GM23338 (cell line): ENCODE results near the gene UNC5C. TPM values are rescaled to one million over a fixed set of nuclear protein-coding genes. Genes with fewer than 3 reads are reported as not detected.

Source experiments
- ATAC-seq: fragments of 200-7000 bp; cut with Tn5 transposase; 3 replicates; pipeline ENCODE4 v1.9.1; 2020
- DNase-seq: peaks from one replicate; pipeline ENCODE4 v3.0.0-alpha.2; 2015; ENCODE audit warnings: low spot score
- H2AFZ ChIP-seq: fragments of 200-600 bp; sonication (generic); 2 replicates; pipeline ENCODE4 v1.8.0; 2016; ENCODE audit warnings: antibody characterized with exemption, mild to moderate bottlenecking, moderate library complexity
- H3F3A ChIP-seq: fragments of 200-600 bp; sonication (generic); replicated peaks from 2 replicates; pipeline ENCODE4 v1.8.0; 2017; ENCODE audit warnings: antibody characterized with exemption, mixed run types, low read depth
- H3K27ac ChIP-seq: fragments of 200-600 bp; sonication (generic); 2 replicates; pipeline ENCODE4 v1.6.1; 2016; ENCODE audit warnings: low read depth
- H3K27me3 ChIP-seq: fragments of 200-600 bp; sonication (generic); 2 replicates; pipeline ENCODE4 v1.8.0; 2016; ENCODE audit warnings: mild to moderate bottlenecking, mixed run types, moderate library complexity; ENCODE audit not compliant: insufficient read depth
- H3K36me3 ChIP-seq: fragments of 200-600 bp; sonication (generic); 2 replicates; pipeline ENCODE4 v1.8.0; 2016; ENCODE audit warnings: mild to moderate bottlenecking; ENCODE audit not compliant: insufficient read depth
- H3K4me1 ChIP-seq: fragments of 200-600 bp; sonication (generic); 2 replicates; pipeline ENCODE4 v1.8.0; 2016; ENCODE audit warnings: mild to moderate bottlenecking, moderate library complexity; ENCODE audit not compliant: insufficient read depth
- H3K4me2 ChIP-seq: fragments of 200-600 bp; sonication (generic); 2 replicates; pipeline ENCODE4 v1.7.1; 2017; ENCODE audit warnings: mixed run types
- H3K4me3 ChIP-seq: fragments of 200-600 bp; sonication (generic); 2 replicates; pipeline ENCODE4 v1.6.1; 2016; ENCODE audit warnings: mixed run types
- H3K79me2 ChIP-seq: fragments of 200-600 bp; sonication (generic); replicated peaks from 2 replicates; pipeline ENCODE4 v1.8.0; 2017; ENCODE audit warnings: mild to moderate bottlenecking; ENCODE audit not compliant: insufficient read depth
- H3K9me2 ChIP-seq: fragments of 200-600 bp; sonication (generic); 2 replicates; pipeline ENCODE4 v1.8.0; 2017; ENCODE audit not compliant: insufficient read depth
- H4K20me1 ChIP-seq: fragments of 200-600 bp; sonication (generic); replicated peaks from 2 replicates; pipeline ENCODE4 v1.8.0; 2017; ENCODE audit warnings: mild to moderate bottlenecking; ENCODE audit not compliant: insufficient read depth
- H3K27ac Mint-ChIP-seq: 2 replicates; pipeline ENCODE4 v1.8.0; 2020; ENCODE audit warnings: inconsistent platforms, mild to moderate bottlenecking, moderate library complexity, mixed read lengths
- H3K27me3 Mint-ChIP-seq: 3 replicates; pipeline ENCODE4 v1.8.0; 2022; ENCODE audit warnings: low read depth, mild to moderate bottlenecking, moderate library complexity, mixed read lengths, inconsistent platforms; ENCODE audit not compliant: insufficient read depth, poor library complexity
- H3K36me3 Mint-ChIP-seq: 3 replicates; pipeline ENCODE4 v1.8.0; 2021; ENCODE audit warnings: low read depth, mild to moderate bottlenecking, inconsistent platforms, moderate library complexity, mixed read lengths
- H3K4me1 Mint-ChIP-seq: 3 replicates; pipeline ENCODE4 v1.8.0; 2020; ENCODE audit warnings: mild to moderate bottlenecking, inconsistent platforms, mixed read lengths
- H3K4me3 Mint-ChIP-seq: 3 replicates; pipeline ENCODE4 v1.8.0; 2021; ENCODE audit warnings: moderate library complexity, mild to moderate bottlenecking, inconsistent platforms, mixed read lengths
- H3K9me3 Mint-ChIP-seq: 3 replicates; pipeline ENCODE4 v1.8.0; 2020; ENCODE audit warnings: moderate library complexity, mild to moderate bottlenecking, inconsistent platforms, mixed read lengths
- EZH2 ChIP-seq: fragments of 200-600 bp; sonication (generic); IDR thresholded peaks from one replicate; pipeline ENCODE4 v1.8.0; 2017; ENCODE audit warnings: antibody characterized with exemption, mild to moderate bottlenecking, low read depth; ENCODE audit not compliant: unreplicated experiment
- NANOG ChIP-seq: IDR thresholded peaks from 2 replicates; pipeline ENCODE4 v1.6.1; 2016; ENCODE audit warnings: antibody characterized with exemption, borderline replicate concordance
- REST ChIP-seq: IDR thresholded peaks from one replicate; pipeline ENCODE4 v1.6.1; 2018; ENCODE audit warnings: antibody characterized with exemption; ENCODE audit not compliant: unreplicated experiment
- ZNF114 ChIP-seq: fragments of 250-450 bp; sonication (Bioruptor Pico); IDR thresholded peaks from 2 replicates; pipeline ENCODE4 v1.5.0; 2020; ENCODE audit warnings: mild to moderate bottlenecking, moderate library complexity
- ZNF462 ChIP-seq: fragments of 250-450 bp; sonication (Bioruptor Pico); IDR thresholded peaks from 2 replicates; pipeline ENCODE4 v1.5.0; 2020; ENCODE audit warnings: mild to moderate bottlenecking, moderate library complexity
- polyA plus RNA-seq: library from polyadenylated mRNA; unstranded; fragments of >200 nt; fragmentation: Nextera tagmentation; extraction: Ambion mirVana; gene quantifications from 2 replicates; pipeline ENCODE4 v1.2.1, GENCODE V29; 2016
- total RNA-seq: library from RNA; depleted of rRNA; stranded (reverse); fragments of >200 nt; shearing (Covaris generic); gene quantifications from 2 replicates; pipeline ENCODE4 v1.2.3, GENCODE V29; 2014
- TF ChIP-seq, protein P1 (sequence below), 2 experiments: fragments of 200-600 bp in 1 of 2; sonication (generic) in 1 of 2; conservative IDR thresholded peaks; 2 replicates each; pipeline versions ENCODE4 v1.5.1 to v1.6.1; 2016 to 2017; ENCODE audit warnings: antibody characterized with exemption in 2 of 2, low read depth in 2 of 2, mild to moderate bottlenecking in 2 of 2, moderate library complexity in 1 of 2

The UNC5C gene
- total and polyA plus RNA-seq, 2 experiments from 2014 or later, result 0.08 to 0.21 TPM

GRCh38 chr4:95318044-95318443, 230.7 kb downstream of the UNC5C start:
- H2AFZ ChIP-seq, result no peak overlapping the region
- H3K79me2 ChIP-seq, result no peaks in the 10 kb centered on the region
- Mint-ChIP-seq H3K27ac (no peak overlapping the region), H3K4me1 (peaks cover 9% of the 10 kb centered on the region), H3K27me3 (no peaks in the 10 kb centered on the region), H3K9me3 (no peaks in the 10 kb centered on the region), H3K36me3 (peaks cover 2% of the 10 kb centered on the region; the same call in 1 of the 3 replicates), H3K4me3 (no peak overlapping the region)
- no peaks in the 10 kb centered on the region for H4K20me1 ChIP-seq
- no peak overlapping the region for H3K4me3 ChIP-seq
- H3K36me3 ChIP-seq, result no peaks in the 10 kb centered on the region
- H3K4me2 ChIP-seq, result no peak overlapping the region
- TF ChIP-seq, protein P1, sequence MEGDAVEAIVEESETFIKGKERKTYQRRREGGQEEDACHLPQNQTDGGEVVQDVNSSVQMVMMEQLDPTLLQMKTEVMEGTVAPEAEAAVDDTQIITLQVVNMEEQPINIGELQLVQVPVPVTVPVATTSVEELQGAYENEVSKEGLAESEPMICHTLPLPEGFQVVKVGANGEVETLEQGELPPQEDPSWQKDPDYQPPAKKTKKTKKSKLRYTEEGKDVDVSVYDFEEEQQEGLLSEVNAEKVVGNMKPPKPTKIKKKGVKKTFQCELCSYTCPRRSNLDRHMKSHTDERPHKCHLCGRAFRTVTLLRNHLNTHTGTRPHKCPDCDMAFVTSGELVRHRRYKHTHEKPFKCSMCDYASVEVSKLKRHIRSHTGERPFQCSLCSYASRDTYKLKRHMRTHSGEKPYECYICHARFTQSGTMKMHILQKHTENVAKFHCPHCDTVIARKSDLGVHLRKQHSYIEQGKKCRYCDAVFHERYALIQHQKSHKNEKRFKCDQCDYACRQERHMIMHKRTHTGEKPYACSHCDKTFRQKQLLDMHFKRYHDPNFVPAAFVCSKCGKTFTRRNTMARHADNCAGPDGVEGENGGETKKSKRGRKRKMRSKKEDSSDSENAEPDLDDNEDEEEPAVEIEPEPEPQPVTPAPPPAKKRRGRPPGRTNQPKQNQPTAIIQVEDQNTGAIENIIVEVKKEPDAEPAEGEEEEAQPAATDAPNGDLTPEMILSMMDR (conservative IDR thresholded peaks at IDR 0.05; ENCODE audit: low read depth in 2 of 2), result no peak
- no peak for TF ChIP-seq EZH2
- ATAC-seq (no peak), DNase-seq (no peak)
- H3F3A ChIP-seq, result no peaks in the 10 kb centered on the region
- H3K27me3 ChIP-seq, result no peaks in the 10 kb centered on the region
- no peaks in the 10 kb centered on the region for H3K9me2 ChIP-seq
- H3K27ac ChIP-seq, result no peak overlapping the region
- H3K4me1 ChIP-seq, result no peaks in the 10 kb centered on the region

- Histone ChIP-seq H3K27ac (no peak overlapping the region), H3K27me3 (no peaks in the 10 kb centered on the region), H3K9me2 (no peaks in the 10 kb centered on the region), H3F3A (no peaks in the 10 kb centered on the region), H3K79me2 (no peaks in the 10 kb centered on the region), H2AFZ (peak overlapping the region; percentile 91), H3K4me1 (no peaks in the 10 kb centered on the region), H3K4me3 (no peak overlapping the region), H4K20me1 (no peaks in the 10 kb centered on the region), H3K4me2 (no peak overlapping the region), H3K36me3 (no peaks in the 10 kb centered on the region)
- Mint-ChIP-seq H3K36me3 (no peaks in the 10 kb centered on the region), H3K9me3 (no peaks in the 10 kb centered on the region), H3K27ac (no peak overlapping the region), H3K27me3 (no peaks in the 10 kb centered on the region), H3K4me1 (peaks cover 9% of the 10 kb centered on the region), H3K4me3 (no peak overlapping the region)
- peak; percentile 44; the same call in 2 of the 3 replicates for ATAC-seq
- DNase-seq, result peak; percentile 3
- TF ChIP-seq, protein P1 (conservative IDR thresholded peaks at IDR 0.05; ENCODE audit: low read depth in 2 of 2), result no peak
- TF ChIP-seq EZH2 (no peak), ZNF462 (no peak), NANOG (no peak), REST (no peak), ZNF114 (CRISPR knock-in tag) (no peak)
These were observed 231.5 kb downstream of the UNC5C start for GRCh38 chr4:95317085-95317793.
